A549 treated with AZD2906 at 1 μM for 4 hours (cell line): ENCODE measurements around the gene GAL3ST1. TPM values are rescaled to one million over a fixed set of nuclear protein-coding genes. Genes with fewer than 3 reads are reported as not detected.

ENCODE experiments used
- total RNA-seq: library from RNA; stranded (reverse); fragments of 200-300 nt; extraction: Qiagen RNA extraction; gene quantifications from 5 replicates; pipeline ENCODE4 v1.2.3, GENCODE V29; 2022

GAL3ST1 gene
- total RNA-seq: 7.8 to 12.2 TPM (median 10.9 TPM) in 5 replicates

GRCh38 chr22:30574095-30574981, at the start of gene GAL3ST1:
TSS of gene GAL3ST1 (minus strand) at chr22:30574665. CDS start at chr22:30557392, 17,273 bp downstream.

DNA sequence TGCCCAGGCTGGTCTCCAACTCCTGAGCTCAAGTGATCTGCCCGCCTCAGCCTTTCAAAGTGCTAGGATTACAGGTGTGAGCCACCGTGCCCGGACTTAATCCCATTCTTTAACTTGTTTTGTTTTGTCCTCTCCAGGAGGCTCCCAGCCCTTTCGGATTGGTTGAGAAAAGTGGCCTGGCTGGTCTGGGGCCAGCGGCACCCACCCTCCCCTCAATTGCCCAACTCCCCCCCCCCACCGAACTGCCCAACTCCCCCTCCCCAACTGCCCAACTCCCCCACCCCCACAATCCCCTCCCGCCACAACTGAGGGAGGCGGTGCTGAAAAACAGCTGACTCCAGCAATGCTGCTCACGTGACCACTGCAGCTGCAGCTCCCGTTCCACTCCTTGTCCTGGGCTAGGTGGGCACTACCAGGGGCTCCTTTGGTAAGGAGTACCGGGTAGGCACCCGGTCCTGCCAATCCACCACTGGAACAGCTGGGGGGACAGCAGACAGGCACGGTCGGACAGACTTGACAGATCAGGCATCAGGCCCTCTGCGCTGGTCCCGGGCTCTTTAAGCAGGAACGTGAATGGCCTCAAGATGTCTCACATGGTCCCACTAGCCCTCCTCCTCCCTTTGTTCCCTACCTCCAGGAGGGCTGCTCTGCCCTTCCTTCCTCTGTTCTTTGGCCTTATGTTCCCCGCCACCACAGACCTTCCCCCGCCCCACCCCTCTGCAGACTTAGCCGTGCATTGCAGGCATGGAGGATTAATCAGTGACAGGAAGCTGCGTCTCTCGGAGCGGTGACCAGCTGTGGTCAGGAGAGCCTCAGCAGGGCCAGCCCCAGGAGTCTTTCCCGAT, 32.2 kb upstream of the GAL3ST1 start, which contains the start of gene TCN2:
Gene TCN2, plus strand, starts transcription at position 720 of the 845 bp plus-strand sequence. CDS start 158 bp downstream, outside the sequence.

DNA sequence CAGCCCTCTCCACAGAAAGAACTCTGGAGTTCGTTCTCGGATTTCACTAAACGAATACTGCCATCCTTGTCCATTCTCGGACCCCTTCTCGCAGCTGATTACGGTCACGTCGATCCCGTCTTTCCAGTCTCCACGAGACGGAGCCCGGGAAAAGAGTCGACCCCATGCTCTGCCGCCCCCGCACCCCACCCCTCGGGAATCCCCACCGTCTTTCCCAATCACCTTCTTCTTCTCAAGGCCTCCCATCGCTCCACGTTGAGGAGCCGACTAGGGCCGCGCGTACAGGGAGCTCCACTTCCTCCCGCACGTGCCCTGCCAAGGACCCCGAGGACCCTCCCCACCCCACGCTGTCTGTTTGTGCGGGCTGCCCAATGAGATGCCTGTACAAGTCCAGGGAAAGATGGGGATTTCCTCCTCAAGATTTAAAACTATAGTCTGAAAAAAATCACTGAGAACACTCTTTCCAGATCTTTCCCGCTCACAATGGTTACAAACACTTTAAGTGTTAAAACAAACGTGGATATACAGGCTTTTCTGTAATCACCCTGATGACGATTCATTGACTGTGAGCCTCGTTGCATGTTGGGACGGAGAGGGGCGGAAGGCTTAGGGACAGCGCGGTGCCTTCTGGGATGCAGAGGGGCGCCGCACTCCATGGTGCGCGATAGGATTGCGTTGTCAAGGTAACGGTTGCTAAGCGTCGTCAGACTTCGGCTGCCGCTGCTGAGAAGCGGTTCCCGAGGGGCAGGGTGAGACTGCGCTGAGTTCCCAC, 17.3 kb upstream of the GAL3ST1 start, which contains the start of gene PES1:
Gene PES1, minus strand, starts transcription at position 323 of the 772 bp plus-strand sequence. Its CDS starts 77 bp downstream, at position 246.

DNA sequence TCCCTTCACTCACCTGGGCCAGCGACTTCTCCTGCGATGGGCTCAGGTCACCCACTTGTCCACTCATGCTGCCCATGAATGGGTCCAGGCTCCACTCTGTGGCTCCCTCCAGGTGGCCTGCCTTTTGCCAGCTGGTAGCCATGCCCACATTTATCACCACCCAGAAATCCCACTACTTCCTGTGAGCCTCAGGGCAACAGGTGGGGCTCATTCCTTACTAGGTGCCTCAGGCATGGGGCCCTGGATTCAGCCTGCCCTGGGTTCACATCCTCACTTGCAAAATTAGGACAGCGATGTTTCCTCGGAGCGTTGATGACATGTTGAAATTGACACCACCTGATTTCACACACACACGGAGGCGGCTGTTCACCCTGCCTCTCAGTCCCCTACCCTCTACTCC, 27.8 kb downstream of the GAL3ST1 start, which contains the start of gene SEC14L6:
Gene SEC14L6, minus strand, starts transcription at position 126 of the 400 bp plus-strand sequence. Its CDS starts 59 bp downstream, at position 67.

Other genes starting within 250 kb of the GAL3ST1 start
- 8.7 to 10.6 TPM (median 9.7 TPM) in 5 replicates for gene TBC1D10A, start 247.7 kb downstream of the GAL3ST1 start, total RNA-seq
- 36.4 to 69.1 TPM (median 61.6 TPM) in 5 replicates for gene SF3A1, start 217.8 kb downstream of the GAL3ST1 start, total RNA-seq
- 2.6 to 3.2 TPM (median 2.9 TPM) in 5 replicates for gene CCDC157, start 217.7 kb downstream of the GAL3ST1 start, total RNA-seq
- gene RNF215, start 187.3 kb downstream of the GAL3ST1 start, total RNA-seq: 15.7 to 23.4 TPM (median 20.2 TPM) in 5 replicates
- 68.1 to 112 TPM (median 83.1 TPM) in 5 replicates for gene SEC14L2, start 177.6 kb downstream of the GAL3ST1 start, total RNA-seq
- gene MTFP1, start 148.9 kb downstream of the GAL3ST1 start, total RNA-seq: 65.6 to 72.5 TPM (median 68.0 TPM) in 5 replicates
- not detected in 5 replicates for gene SEC14L3, start 102.6 kb downstream of the GAL3ST1 start, total RNA-seq
- 4.4 to 5.8 TPM (median 4.9 TPM) in 5 replicates for gene SEC14L4, start 69.0 kb downstream of the GAL3ST1 start, total RNA-seq
- gene SEC14L6, start 27.9 kb downstream of the GAL3ST1 start, total RNA-seq: not detected in 5 replicates
- gene PES1, start 17.2 kb upstream of the GAL3ST1 start, total RNA-seq: 100 to 116 TPM (median 108 TPM) in 5 replicates
- gene TCN2, start 32.5 kb upstream of the GAL3ST1 start, total RNA-seq: 4.7 to 5.5 TPM (median 5.1 TPM) in 5 replicates
- gene SLC35E4, start 61.1 kb upstream of the GAL3ST1 start, total RNA-seq: 4.9 to 7.0 TPM (median 6.4 TPM) in 5 replicates
- gene DUSP18, start 93.2 kb upstream of the GAL3ST1 start, total RNA-seq: 3.6 to 5.2 TPM (median 4.4 TPM) in 5 replicates
- 7.6 to 9.5 TPM (median 8.4 TPM) in 5 replicates for gene OSBP2, start 120.2 kb upstream of the GAL3ST1 start, total RNA-seq